SU-DHL-6 (cell line): ENCODE measurements around the gene COL26A1.

ENCODE experiments used
- CTCF ChIP-seq: fragments of 200-600 bp; sonication (generic); IDR thresholded peaks from one replicate; pipeline ENCODE4 v1.5.1; 2017; ENCODE audit warnings: antibody characterized with exemption, mild to moderate bottlenecking, low read length, moderate library complexity; ENCODE audit not compliant: insufficient read depth, poor library complexity, severe bottlenecking
- EZH2phosphoT487 ChIP-seq: fragments of 200-600 bp; sonication (generic), shearing (Covaris generic); conservative IDR thresholded peaks from 2 replicates; pipeline ENCODE4 v1.6.1; 2018; ENCODE audit warnings: mild to moderate bottlenecking, antibody characterized with exemption, low read length, moderate library complexity, mixed read lengths

- no peak for TF ChIP-seq CTCF
- no peak for TF ChIP-seq EZH2phosphoT487
These were observed 193.2 kb downstream of the COL26A1 start for GRCh38 chr7:101555921-101556275.
